Glomerular visceral epithelial cell (primary cell): ENCODE measurements around the gene GDF11.
A peak's percentile ranks its signal among the peaks of the same experiment; 100 is the strongest.

Experiments
- DNase-seq: peaks from one replicate; pipeline ENCODE4 v3.0.0-alpha.2; 2016; ENCODE audit errors: extremely low spot score

The GDF11 gene

DNA sequence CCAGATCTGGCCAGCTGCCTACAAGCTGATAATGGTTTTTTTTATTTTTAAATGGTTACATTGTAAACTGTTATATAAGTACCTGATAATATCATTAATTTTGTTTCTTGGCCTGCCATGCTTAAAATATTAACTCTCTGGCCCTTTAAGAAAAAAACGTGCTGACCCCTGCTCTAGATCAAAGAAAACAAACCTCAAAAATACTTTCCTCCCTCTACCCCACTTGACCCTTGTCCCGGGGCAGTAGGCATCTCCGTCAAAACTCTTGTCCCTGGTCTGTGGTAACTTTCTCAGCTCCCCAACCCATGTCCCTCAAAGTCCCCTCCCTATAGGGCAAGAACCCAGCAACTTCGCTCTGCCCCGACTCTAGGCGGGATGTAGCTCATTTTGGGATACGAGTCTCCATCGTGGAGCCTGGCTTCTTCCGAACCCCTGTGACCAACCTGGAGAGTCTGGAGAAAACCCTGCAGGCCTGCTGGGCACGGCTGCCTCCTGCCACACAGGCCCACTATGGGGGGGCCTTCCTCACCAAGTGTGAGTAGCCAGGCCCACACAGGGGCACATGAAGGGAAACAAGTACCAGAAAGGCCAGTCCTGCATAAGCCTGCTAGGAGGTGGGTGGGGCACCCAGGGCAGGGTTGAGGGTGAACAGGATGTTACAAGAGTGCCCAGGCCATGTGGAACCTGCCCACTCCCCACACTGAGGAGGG, 19.3 kb upstream of the GDF11 start:
- DNase-seq: no peak

DNA sequence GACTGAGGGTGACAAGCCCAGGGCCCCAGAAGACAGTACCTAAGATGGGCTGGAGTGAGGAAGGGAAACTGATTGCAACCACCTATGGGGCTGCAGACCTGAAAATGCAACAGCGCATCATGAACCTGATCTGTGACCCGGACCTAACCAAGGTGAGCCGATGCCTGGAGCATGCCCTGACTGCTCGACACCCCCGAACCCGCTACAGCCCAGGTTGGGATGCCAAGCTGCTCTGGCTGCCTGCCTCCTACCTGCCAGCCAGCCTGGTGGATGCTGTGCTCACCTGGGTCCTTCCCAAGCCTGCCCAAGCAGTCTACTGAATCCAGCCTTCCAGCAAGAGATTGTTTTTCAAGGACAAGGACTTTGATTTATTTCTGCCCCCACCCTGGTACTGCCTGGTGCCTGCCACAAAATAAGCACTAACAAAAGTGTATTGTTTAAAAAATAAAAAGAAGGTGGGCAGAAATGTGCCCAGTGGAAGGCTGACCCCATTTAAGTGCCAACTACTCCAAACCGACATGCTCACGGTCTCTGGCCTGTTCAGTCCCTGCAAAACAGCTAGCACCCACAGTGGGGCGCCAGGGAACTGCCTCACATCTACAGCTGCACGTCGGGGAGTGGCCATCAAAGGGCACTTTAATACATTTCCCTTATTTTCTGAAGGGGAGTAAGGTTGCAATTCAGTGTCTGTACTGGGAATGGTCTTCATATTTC, 18.5 kb upstream of the GDF11 start:
- DNase-seq: peak; percentile 61

DNA sequence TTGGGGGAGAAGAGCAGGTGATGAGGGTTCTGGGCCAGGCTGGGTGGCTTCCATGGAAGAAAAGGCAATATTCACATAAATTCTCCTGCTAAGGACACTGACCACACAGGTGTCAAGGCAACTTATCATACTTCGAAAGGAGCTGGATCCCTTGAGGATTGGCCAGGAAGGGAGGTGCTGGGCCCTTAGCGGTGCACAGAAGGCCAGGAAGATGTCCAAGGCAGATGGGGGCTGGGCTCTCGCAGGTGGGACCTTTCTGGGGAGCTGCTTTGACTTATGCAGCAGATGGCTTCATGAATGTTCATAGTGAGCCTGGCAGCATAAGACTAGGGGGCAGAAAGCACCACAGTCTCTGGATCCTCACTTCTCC, 18.0 kb upstream of the GDF11 start:
- no peak for DNase-seq

DNA sequence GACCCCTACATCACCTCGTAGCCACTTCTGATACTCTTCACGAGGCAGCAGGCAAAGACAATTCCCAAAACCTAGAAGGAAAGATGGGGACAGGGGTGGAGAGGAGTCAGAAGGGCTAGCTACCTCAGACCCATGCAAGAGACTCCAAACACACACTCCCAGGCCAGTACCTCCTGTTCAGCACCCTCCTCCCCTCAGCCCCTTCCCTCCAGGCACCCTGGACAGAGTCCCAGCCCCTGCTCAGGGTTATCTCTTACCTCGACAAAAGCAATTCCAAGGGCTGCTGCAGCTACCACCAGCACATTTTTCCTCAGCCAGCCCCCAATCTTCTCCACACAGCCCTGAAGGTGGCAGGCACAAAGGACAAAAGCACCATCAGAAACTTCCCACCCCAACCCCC, 17.4 kb upstream of the GDF11 start:
- no peak for DNase-seq

DNA sequence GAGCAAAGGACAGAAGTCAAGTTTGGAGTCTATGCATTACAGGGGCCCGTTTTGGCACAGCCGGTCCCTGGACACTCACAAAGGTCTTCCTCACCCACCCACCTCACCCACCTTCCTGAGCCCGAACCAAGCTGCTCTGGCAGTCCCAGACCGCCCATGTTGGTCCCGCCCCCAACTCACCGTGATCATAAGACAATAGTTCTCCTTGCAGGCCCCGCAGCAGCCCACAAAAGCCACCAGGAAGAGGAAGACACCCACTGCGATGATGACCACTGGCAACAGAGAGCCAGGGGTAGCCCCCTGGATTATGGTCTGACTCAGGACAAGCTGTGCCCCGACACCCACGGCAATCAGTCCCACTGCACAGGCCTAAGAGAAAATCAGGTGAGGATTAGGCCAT, 16.0 kb upstream of the GDF11 start:
- DNase-seq: no peak

DNA sequence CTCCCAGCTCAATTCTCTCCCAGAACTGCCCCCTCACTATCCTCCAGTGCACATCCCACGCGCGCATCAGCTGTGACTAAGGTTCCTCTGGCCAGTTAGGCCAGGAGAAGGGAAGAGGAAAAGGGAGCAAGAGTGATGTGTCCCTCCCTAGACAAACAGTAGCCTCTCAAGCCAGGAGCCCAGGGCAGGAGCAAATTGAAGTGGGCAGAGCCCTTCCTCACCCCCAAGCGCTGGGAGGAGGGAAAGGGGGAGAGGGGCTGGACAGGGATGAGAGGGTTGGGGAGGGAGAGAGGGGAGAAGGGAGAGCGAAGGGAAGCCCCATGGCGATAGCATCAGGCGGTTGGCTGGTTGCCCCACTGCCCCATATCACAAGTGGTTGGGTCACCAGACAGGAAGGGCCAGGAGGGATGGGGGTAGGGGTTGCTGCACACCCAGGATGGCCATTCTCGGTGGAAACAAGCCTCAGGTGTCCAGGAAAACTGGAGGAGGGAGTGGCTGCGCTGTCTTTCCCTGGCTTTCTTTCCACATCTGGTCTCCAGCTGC, 15.2 kb upstream of the GDF11 start:
- no peak for DNase-seq

DNA sequence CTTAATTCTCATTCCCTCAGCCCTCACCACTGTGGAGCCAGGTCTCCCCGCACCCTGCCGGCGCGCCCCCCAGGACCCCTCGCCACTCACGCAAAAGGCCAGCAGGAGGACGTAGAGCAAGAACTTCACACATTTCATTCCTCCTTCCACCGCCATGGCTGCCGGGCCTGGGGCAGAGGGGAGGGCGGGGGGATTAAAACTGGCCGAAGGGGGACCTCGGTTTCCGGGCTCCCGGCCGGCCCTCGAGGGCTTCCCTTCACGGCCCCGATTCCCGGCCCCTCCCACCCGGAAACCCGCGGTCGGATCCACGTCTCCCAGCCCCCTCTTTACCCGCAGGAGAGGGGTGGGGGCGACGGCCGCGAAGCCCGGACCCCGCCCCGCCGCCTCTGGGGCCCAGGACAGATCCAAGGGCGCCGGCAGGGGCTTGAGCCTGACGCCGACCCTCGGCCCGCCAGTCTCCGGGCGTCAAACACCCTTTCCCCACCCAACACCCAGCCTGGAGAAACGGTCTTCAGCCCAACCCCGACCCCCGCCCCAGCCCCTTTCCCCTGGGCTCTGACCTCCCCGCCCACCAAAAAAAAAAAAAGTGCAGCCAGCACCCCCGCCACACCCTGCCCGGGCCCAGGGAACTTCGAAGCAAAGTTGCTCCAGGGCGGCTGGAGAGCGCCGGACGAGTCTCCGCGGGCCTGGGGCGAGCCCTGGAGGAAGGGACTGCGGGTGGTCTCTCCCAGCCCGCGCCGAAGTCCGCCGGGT, 14.6 kb upstream of the GDF11 start:
- peak; percentile 74 for DNase-seq

DNA sequence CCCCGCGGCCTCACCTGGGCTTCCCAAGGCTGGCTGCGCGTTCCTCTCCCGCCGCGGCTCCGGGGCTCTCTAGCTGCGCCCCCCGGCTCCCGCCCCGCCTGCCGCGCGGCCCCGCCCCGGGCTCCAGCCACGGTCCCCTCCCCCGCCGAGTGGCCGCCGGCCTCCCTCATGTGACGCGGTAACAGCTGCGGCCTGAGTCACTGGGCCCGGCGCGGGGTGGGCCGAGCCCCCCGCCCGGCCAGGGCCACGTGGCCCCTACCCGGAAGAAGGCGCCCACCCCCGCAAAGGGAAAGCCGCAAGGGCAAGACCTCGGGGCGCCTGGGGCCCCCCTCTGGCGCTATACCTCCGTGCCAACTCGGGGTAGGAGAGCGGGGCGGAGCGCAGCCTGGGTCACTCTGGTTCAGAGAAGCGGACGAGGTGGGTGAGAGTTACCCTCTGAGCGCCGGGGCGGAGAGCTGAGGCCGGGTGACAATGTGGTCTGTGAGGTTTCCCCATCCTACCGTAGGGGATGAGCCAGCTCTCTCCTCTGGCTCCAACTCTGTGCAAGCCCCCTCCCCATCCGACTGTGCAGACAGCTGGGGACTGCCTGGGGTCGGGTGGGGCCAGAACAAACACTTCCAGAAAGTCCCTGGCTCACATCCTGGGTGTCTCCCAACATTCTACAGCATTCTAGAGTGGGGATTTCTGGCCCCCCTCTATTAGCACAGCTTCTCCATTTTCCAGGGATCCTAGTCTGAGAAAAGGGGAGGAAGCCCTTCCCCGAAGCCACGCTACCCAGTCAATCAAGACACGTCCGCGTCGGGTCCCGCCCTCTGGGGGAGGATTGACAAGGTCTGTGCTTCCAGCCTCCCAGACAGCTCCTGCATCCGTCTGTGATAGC, 13.7 kb upstream of the GDF11 start, which contains the start of gene CD63:
Gene CD63, minus strand, starts transcription at position 71 of the 880 bp plus-strand sequence. CDS start 668 bp downstream, outside the sequence.
- peak; percentile 89 for DNase-seq

DNA sequence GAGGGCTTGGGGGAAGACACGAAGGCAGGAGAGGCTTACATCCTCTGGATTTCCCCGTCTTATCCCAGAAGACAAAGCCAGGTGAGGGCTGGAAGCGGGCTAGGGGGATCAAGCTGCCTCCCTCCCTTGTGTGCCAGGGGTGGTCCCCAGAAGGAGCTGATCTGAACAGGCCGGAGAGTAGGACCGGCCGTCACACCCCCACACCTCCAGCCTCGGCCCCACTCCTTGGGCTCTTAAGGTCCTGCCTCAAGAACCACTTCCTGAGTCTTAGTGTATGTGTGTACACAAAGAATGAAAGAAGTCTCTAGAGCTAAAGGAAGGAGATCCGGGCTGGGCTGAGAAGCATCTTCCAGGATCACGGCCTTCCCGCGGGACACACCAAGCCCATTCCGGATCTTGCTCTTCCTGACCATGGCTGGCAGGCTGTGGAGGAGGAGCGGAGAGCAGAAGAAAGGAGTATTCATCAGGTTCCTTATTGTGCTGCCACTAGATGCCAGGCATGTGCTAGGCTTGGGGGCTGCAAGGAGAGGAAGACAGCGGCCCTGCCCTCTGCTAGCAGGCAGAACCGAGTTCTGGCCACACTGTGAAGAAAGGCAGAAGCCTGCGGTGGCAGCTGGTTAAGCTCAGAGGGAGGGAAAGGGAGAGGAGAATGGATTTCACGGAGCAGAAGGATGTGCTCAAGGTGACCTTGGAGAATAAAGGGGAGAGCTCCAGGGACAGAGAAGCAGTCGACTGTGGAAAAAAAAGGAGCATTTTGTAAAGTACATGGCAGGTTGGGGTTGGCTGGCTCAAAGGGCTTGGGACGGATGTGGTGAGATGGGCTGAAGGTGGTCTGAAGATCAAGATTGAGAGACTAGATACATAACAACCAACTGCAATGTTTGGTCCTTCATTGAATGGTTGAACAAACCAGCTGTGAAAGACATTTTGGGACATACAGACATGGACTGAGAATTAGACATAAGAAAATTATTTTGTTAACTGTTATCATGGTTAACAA, 12.8 kb upstream of the GDF11 start:
- peak; percentile 69 for DNase-seq

DNA sequence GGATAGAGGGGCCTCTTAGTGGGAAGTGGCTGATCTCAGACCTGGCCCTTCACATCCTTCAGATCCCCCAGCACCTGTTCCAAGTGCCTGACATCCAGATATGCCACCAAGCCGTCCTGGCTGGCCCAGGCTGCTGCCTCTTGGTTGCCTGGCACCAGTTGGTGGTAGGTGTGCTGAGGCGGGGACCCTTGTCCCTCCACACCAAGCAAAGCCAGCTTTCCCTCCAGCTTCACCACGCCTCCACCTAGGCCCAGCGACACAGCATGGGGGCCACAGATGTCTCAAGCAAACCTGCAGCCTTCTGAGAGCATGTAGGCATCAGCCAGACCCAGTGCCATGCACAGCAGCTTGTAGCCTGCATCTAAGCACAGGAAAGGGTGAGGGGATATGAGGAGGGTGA, 10.6 kb upstream of the GDF11 start:
- no peak for DNase-seq

DNA sequence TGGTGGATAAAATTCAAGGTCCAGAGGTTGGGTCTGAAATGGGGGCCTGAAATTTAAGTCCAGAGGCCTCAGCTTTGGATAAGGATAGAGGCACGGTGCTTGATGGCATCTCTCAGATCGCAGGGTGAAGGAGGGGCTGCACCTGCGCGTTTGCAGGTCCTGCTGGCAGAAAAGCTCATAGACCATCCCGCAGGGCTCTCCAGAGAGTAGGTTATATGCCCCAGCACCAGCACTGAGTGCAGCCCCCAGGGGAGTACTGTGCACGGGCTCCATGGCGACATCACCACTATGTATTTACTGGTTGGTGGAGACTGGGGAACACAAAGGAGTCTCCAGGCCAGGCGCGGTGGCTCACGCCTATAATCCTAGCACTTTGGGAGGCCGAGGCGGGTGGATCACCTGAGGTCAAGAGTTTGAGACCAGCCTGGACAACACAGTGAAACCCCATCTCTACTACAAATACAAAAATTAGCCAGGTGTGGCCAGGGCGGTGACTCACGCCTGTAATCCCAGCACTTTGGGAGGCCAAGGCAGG, 9.8 kb upstream of the GDF11 start:
- no peak for DNase-seq

DNA sequence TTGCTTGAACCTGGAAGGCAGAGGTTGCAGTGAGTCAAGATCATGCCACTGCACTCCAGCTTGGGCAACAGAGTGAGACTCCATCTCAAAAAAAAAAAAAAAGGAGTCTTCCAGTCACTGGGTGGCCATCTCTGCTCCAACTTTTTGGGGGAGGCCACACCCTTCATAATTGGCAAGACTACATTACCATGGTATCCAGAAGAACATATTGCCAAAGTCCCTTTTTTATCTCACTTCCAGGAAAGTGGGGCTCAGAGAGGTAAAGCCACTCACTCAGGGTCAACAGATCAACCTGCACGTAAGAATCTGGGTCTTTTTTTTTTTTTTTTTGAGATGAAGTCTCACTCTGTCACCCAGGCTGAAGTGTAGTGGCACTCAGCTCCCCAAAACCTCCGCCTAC, 9.1 kb upstream of the GDF11 start:
- no peak for DNase-seq

DNA sequence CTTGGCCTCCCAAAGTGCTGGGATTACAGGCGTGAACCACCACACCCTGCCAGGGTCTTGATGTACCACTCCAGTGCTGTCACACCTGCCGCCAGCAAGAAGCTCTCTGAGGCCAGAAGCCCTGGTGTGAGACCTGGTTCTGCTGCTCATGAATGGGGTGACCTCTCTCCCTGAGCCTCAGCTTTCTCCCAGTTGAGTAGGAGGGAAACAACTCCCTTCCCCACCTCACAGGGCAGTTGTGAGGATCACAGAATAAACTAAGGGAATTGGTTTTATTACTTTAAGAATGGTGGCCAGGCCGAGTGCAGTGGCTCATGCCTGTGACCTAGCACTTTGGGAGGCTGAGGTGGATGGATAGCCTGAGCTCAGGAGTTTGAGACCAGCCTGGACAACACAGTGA, 8.3 kb upstream of the GDF11 start:
- DNase-seq: no peak

DNA sequence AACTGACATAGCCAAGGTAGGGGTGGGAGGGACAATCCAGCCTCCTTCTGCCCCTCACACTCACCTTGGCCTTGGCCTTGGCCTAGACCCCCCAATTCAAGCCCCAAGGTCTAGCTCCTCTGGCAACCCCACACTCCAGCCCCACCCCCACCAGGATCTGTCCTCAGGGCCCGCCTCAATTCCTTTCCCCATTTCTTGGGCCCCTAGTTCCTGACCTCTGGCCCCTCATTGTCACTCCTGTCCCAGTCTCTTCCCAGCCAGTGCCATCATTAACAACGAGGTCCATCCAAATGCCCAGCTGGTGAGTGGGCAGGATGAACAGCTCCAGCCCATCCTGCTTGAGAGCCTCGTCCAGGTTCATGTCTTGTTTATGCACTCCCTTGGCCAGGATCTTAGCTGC, 6.8 kb upstream of the GDF11 start:
- DNase-seq: no peak

DNA sequence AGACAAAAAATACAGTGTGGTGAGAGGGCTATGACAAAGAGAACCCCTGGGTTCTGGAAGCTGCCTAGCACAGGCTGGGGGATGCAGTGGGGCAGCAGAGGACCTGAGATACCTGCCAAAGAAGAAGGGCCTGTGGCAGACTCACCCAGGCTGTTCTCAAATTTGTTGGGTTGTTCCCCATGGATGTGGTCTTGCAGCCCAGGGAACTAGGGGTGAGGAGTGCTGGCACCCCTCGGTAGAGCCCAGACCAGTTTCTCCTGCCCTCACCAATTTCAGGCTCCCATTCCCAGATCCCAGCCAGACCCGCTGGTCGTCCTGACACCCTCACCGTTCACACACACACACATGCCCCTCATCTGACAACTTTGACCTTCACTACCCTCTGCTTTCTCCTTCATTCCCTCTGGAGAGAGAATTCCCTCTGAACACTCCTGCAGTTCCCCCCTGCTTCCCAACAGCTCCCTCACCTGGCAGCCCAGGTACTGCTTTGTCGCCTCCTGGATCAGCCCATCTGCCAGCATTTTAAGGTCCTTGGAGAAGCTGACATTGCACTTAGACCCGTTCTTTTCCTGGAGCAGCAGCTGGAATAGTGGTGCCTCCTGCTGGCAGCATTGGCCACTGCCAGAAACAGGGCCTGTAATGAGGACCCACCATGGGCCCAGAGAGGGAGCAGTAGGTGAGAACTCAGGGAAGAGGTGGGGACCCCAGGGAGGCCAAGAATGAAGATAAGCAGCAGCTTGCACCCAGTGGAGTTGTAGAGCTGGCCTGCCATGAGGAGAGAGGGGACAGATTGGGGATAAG, 5.9 kb upstream of the GDF11 start:
- peak; percentile 59 for DNase-seq

DNA sequence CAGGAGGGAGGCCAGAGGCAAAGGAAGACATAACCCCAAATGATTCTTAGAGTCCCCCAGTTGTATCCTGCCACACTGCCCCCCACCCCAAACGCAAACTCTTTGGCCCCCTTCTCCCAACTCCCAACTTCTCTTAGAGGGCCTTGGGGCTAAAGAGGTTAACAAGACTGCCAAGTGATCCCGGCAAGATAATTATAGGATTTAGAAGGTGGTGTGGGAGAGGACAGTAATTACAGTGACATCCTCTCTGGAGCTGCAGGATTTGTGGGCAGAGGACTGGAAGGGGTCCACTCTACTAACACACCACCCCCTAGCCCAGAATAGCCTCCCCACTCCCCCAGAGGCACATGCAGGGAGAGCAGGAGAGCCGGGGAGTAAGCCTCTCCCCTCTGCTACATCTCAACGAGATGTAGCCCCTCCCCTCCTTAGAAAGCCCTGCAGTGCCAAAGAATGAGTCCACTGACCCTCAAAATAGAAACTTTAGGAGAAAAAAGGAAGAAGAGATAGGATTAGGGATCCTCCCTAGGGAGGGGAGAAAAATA, 5.3 kb upstream of the GDF11 start:
- DNase-seq: no peak

DNA sequence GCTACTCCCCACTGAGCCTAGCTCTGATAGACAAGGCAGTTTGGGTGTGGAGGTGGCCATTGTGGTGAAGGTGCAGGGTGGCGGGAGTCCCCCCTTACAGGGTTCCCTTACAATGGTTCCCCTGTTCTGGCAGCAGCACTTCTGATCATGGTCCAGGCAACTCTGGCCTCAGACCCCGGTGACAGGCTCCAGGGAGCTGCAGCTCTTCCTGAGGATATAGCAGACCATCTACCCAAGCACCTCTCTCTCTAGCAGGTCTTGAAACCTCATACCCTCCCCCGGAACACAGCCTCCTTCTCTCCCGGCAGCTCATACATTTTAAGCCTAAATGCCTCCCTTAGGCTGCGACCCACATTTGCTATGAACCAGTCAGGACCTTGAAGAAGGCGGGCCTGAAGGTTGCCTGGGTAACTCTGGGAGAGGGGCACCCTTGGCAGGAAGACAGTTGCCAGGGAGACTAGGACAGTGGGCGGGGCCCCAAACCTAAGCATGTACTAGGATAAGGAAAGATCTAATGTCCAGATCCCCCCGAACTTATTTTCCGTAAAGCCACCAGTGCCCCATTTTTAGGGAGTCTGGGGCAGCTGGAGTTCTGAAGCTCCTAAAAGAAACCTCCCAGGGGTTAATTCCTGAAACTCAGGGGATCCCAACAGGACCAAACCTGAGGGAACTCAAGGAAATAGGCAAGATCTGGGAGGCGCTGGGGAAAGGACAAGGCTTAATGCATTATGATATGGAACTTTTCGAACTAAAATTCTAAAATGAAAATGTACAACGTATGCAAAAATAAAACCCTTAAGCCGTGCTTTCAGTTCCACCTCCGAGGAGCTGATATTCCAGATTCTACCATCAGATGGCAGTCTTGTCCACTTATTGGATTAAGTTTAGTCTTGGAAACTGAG, 4.5 kb upstream of the GDF11 start:
- peak; percentile 83 for DNase-seq

DNA sequence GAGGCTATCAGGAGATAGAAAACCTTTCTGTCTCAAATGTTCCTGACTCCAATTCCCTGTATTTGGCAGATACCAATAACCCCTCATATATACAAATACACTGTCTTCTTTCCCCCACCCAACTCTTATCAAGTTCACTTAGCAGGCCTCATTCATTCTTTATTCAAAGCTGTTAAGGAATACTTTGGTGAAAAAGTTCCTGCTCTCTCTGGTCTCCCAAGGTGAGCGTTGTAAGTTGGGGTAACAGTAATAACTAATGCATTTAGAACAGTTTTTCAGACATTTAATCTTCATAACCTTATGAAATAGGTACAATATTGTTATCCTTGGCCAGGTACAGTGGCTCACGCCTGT, 3.9 kb upstream of the GDF11 start:
- no peak for DNase-seq
